K562 (cell line): Measurements from ENCODE around the gene BCL2L12.

Source experiments
- CTCF ChIP-seq, 3 experiments: IDR thresholded peaks in 2 of 3; conservative IDR thresholded peaks in 1 of 3; 2 replicates each; pipeline ENCODE4 v1.5.1; 2011 to 2012; ENCODE audit warnings: low read length in 3 of 3, mild to moderate bottlenecking in 3 of 3, control low read depth in 2 of 3, improper control_type of control experiment in 1 of 3, inconsistent platforms in 1 of 3, low read depth in 1 of 3, mixed read lengths in 1 of 3, moderate library complexity in 1 of 3; ENCODE audit not compliant: insufficient read depth in 2 of 3
- SMARCA4 ChIP-seq: fragments of 450-650 bp; IDR thresholded peaks from 2 replicates; pipeline ENCODE4 v1.6.1; 2016

GRCh38 chr19:49718991-49719390 is 53.3 kb downstream of the BCL2L12 start:
- TF ChIP-seq CTCF (IDR thresholded peaks at IDR 0.05 in 2 of 3, conservative IDR thresholded peaks at IDR 0.05 in 1 of 3; ENCODE audit: insufficient read depth in 2 of 3, low read depth in 1 of 3, low read length in 3 of 3) (no peak), SMARCA4 (no peak)
